Suprapubic skin (tissue), 4 donors: ENCODE results near the gene RHBDF1. TPM values are rescaled to one million over a fixed set of nuclear protein-coding genes. Genes with fewer than 3 reads are reported as not detected.

Experiments
- DNase-seq, 2 donors: peaks; one replicate each; pipeline ENCODE4 v3.0.0-alpha.2; 2019; ENCODE audit warnings: low spot score in 2 of 2
- H3K27ac ChIP-seq: fragments of 200-600 bp; sonication (generic); one replicate; pipeline ENCODE4 v1.5.1; 2019
- H3K27me3 ChIP-seq: fragments of 200-600 bp; sonication (generic); one replicate; pipeline ENCODE4 v1.5.1; 2019
- H3K36me3 ChIP-seq: fragments of 200-600 bp; sonication (generic); one replicate; pipeline ENCODE4 v1.5.1; 2019
- H3K4me1 ChIP-seq: fragments of 200-600 bp; sonication (generic); one replicate; pipeline ENCODE4 v1.5.1; 2019
- H3K4me3 ChIP-seq: fragments of 200-600 bp; sonication (generic); one replicate; pipeline ENCODE4 v1.5.1; 2019; ENCODE audit warnings: mild to moderate bottlenecking
- H3K9me3 ChIP-seq: fragments of 200-600 bp; sonication (generic); one replicate; pipeline ENCODE4 v1.5.1; 2019
- EP300 ChIP-seq: sonication (generic); formaldehyde crosslinking; IDR thresholded peaks from one replicate; pipeline ENCODE4 v1.6.1; 2017; ENCODE audit warnings: antibody characterized with exemption
- POLR2A ChIP-seq, 2 donors: fragments of 450-650 bp; IDR thresholded peaks; one replicate each; pipeline ENCODE4 v1.6.1; 2017; ENCODE audit warnings: antibody characterized with exemption in 2 of 2, mild to moderate bottlenecking in 2 of 2, moderate library complexity in 2 of 2
- POLR2AphosphoS5 ChIP-seq, 3 donors: sonication (generic); formaldehyde crosslinking; IDR thresholded peaks; one replicate each; pipeline ENCODE4 v1.6.1; 2017; ENCODE audit warnings: antibody characterized with exemption in 3 of 3
- WGBS: methylation state at CpG from one replicate; pipeline ENCODE4 v1.1.5; 2018; 5-methylcytosine and 5-hydroxymethylcytosine counted together
- total RNA-seq, 4 donors: library from RNA; depleted of rRNA; stranded (reverse); fragments of >200 nt; gene quantifications; one replicate each; pipeline ENCODE4 v1.1.0, GENCODE V29; 2016
- TF ChIP-seq, protein P1 (sequence below), 2 donors: fragments of 200-600 bp in 1 of 2; fragments of 450-650 bp in 1 of 2; sonication (generic) in 1 of 2; IDR thresholded peaks; one replicate each; pipeline ENCODE4 v1.5.1; 2016 to 2019; ENCODE audit warnings: antibody characterized with exemption in 2 of 2, mild to moderate bottlenecking in 1 of 2, moderate library complexity in 1 of 2

The RHBDF1 gene
- total RNA-seq, 4 donors from 2014 or later: 32.1 to 107 (median 41.2) TPM

DNA sequence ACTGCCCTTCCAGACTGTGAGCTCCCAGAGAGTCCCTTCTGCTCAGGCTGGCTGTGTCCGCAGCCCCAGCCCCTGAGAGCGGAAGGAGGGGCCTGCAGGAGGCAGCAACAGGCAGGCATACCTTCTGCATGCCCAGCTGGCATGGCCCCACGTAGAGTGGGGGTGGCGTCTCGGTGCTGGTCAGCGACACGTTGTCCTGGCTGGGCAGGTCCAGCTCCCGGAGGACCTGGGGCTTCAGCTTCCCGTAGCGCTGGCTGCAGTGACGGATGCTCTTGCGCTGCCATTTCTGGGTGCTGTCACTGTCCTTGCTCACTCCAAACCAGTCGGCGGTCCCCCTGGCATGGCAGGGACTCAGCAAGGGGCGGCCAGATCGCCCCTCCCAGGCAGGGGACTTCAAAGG lies 9.0 kb downstream of the RHBDF1 start:
- peaks cover 32% of the 10 kb centered on the region for H3K4me1 ChIP-seq
- DNase-seq: no peak
- 95% methylated on average over 4 of the region's 16 CpGs for WGBS
- no peak for TF ChIP-seq EP300
- no peak for TF ChIP-seq POLR2AphosphoS5 (IDR thresholded peaks at IDR 0.05)
- TF ChIP-seq POLR2A (IDR thresholded peaks at IDR 0.05): no peak
- TF ChIP-seq, protein P1, sequence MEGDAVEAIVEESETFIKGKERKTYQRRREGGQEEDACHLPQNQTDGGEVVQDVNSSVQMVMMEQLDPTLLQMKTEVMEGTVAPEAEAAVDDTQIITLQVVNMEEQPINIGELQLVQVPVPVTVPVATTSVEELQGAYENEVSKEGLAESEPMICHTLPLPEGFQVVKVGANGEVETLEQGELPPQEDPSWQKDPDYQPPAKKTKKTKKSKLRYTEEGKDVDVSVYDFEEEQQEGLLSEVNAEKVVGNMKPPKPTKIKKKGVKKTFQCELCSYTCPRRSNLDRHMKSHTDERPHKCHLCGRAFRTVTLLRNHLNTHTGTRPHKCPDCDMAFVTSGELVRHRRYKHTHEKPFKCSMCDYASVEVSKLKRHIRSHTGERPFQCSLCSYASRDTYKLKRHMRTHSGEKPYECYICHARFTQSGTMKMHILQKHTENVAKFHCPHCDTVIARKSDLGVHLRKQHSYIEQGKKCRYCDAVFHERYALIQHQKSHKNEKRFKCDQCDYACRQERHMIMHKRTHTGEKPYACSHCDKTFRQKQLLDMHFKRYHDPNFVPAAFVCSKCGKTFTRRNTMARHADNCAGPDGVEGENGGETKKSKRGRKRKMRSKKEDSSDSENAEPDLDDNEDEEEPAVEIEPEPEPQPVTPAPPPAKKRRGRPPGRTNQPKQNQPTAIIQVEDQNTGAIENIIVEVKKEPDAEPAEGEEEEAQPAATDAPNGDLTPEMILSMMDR (IDR thresholded peaks at IDR 0.05): no peak
- H3K4me3 ChIP-seq: no peak overlapping the region
- no peaks in the 10 kb centered on the region for H3K9me3 ChIP-seq
- H3K27ac ChIP-seq: no peak overlapping the region
- H3K27me3 ChIP-seq: no peaks in the 10 kb centered on the region
- peaks cover 62% of the 10 kb centered on the region for H3K36me3 ChIP-seq

DNA sequence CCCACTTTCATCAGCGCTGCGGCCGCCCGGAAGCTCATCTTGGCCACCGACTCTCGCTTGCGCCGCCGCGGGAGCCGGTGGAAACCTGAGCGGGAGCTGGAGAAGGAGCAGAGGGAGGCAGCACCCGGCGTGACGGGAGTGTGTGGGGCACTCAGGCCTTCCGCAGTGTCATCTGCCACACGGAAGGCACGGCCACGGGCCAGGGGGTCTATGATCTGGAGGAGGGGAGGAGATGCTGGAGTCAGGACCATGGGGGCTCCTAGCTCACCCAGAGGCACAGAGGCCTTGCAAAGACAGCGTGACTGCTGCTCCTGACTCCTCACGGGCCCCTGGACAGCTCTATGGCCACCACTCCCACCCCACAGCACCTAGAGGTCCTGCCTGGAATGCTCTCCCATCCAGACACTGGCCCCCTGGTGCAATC lies 9.5 kb downstream of the RHBDF1 start:
- Histone ChIP-seq H3K36me3 (peaks cover 67% of the 10 kb centered on the region), H3K27me3 (no peaks in the 10 kb centered on the region), H3K9me3 (no peaks in the 10 kb centered on the region), H3K4me3 (no peak overlapping the region), H3K4me1 (peaks cover 27% of the 10 kb centered on the region), H3K27ac (no peak overlapping the region)
- no peak for DNase-seq
- 98% methylated on average over 9 of the region's 21 CpGs for WGBS
- TF ChIP-seq EP300: no peak
- TF ChIP-seq, protein P1 (IDR thresholded peaks at IDR 0.05): no peak

DNA sequence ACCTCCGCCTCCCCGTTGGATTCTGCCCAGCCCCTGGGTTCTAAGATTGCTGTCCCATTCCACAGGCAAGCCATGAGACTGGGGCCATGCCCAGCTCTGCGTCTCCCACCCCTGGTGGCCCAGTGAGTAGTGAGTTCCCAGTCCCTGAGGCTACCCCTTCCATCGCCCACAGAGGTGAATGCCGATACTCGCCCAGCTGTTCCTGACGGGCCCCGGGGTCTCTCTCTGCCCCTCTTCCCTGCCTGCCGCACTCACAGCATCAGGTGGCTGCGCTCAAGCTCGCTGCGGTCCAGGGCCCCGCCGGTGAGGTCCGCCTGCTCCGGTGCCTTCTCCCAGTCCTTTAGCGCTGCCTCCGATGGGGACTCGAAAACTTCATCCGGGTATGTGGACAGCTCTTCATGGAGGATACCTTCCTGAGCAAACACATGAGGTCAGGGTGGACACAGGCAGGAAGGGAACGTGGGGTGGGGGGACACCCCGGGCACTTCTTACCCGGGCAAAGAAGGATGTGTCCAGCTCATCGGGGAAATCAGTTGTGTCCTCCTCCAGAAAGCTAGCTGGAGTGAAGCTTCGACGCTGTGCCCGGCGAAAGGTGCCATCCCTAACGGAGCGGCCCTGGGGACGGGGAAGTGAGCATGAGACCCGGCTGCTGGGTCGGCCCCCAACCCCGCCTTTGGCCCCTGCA lies 10.0 kb downstream of the RHBDF1 start:
- WGBS: 96% methylated on average over 27 of the region's 34 CpGs
- H3K36me3 ChIP-seq: peaks cover 72% of the 10 kb centered on the region

DNA sequence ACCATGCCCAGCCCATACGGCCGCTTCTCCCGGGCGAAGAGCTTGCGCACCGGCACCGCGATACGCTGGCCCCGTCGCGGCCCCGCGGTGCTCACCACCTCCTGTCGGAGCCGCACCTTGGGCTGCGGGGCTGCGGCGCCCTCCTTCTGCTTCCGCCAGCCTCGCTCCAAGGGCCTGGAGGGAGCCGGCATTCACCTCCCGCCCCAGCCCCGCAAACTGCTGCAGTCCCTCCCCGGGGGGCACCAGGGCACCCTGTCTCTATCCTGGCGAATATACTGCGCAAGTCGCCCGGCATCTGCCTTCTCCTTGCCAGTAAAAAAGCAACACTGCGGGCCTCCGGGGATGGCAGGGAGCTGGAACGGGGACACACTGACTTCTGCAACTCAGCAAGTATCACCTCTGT lies 10.6 kb downstream of the RHBDF1 start:
- H3K27me3 ChIP-seq: no peaks in the 10 kb centered on the region
- 96% methylated on average over 17 of the region's 32 CpGs for WGBS
- H3K36me3 ChIP-seq: peaks cover 78% of the 10 kb centered on the region
- H3K9me3 ChIP-seq: no peaks in the 10 kb centered on the region
- TF ChIP-seq EP300: no peak
- TF ChIP-seq POLR2A (IDR thresholded peaks at IDR 0.05): no peak
- TF ChIP-seq, protein P1 (IDR thresholded peaks at IDR 0.05): no peak
- TF ChIP-seq POLR2AphosphoS5 (IDR thresholded peaks at IDR 0.05): no peak
- no peak for DNase-seq
- no peak overlapping the region for H3K27ac ChIP-seq
- no peak overlapping the region for H3K4me3 ChIP-seq
- H3K4me1 ChIP-seq: peaks cover 16% of the 10 kb centered on the region

More for the DNA sequence above, 10.0 kb downstream of the RHBDF1 start:
- TF ChIP-seq POLR2AphosphoS5 (IDR thresholded peaks at IDR 0.05) (no peak), EP300 (no peak), POLR2A (IDR thresholded peaks at IDR 0.05) (no peak)
- TF ChIP-seq, protein P1 (IDR thresholded peaks at IDR 0.05): no peak
- Histone ChIP-seq H3K27ac (no peak overlapping the region), H3K27me3 (no peaks in the 10 kb centered on the region), H3K4me1 (peaks cover 22% of the 10 kb centered on the region), H3K9me3 (no peaks in the 10 kb centered on the region), H3K4me3 (no peak overlapping the region)
- no peak for DNase-seq

DNA sequence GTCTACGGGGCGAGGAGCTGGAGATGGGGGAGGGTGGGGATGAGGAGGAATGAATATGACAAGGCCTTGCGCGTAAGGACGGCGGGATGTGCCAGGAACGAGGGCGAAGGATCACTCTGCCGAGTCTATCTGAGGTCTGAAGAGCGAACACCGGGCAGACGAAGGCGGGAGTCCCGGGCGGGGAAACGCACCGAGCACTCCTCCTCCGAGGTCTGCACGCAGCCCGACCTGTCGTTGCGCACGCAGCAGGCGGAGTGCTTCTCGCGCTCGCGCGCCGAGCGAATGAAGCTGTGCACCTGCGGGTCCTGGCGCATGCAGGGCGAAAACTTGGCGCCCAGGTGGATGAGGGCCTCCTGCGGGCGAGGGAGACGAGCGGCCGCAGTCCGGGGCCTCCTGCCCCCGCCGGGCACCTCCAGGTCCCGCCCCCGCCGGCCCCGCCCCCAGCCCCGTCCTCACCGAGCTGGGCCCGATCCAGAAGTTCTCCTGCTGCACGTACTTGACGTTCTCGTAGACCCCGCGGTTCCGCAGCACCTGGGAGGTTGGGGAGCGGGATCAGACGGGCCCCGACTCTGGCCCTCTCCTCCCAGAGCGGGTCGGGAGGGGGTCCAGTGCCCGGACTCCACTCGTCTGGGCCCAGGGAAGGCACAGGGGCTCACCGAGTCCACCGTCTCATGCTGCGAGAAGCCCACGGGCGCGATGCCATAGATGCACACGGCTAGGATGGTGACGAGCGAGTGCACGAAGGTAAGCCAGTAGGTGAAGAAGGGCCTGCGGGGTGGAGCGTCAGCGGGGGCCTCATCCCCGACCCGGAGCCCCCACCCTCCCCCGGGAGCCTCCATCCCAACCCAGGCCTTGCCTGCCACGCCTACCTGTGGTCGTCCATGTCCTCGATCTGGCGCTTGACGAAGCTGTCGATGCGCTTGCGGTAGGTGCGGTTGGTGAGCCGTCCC lies 11.2 kb downstream of the RHBDF1 start:
- TF ChIP-seq, protein P1 (IDR thresholded peaks at IDR 0.05): no peak
- TF ChIP-seq POLR2A (IDR thresholded peaks at IDR 0.05): no peak
- no peak for DNase-seq

More for the DNA sequence above, 11.2 kb downstream of the RHBDF1 start:
- Histone ChIP-seq H3K4me3 (no peak overlapping the region), H3K27me3 (no peaks in the 10 kb centered on the region), H3K4me1 (peaks cover 9% of the 10 kb centered on the region), H3K27ac (no peak overlapping the region), H3K36me3 (peaks cover 84% of the 10 kb centered on the region), H3K9me3 (no peaks in the 10 kb centered on the region)
- 90% methylated on average over 54 of the region's 89 CpGs for WGBS
